Effector memory CD4-positive, alpha-beta T cell (primary cell): Measurements from ENCODE around the gene CTNND2.

ENCODE experiments used
- DNase-seq, 3 donors: peaks; one replicate each; pipeline ENCODE4 v3.0.0-alpha.2; 2020
- H3K27ac ChIP-seq: 2 replicates; pipeline ENCODE4 v1.7.0; 2013; ENCODE audit warnings: mild to moderate bottlenecking, low read length, moderate library complexity; ENCODE audit not compliant: insufficient read depth, poor library complexity, severe bottlenecking
- H3K27me3 ChIP-seq: replicated peaks from 2 replicates; pipeline ENCODE4 v1.7.0; 2013; ENCODE audit warnings: mild to moderate bottlenecking, low read length; ENCODE audit not compliant: insufficient read depth, control insufficient read depth, poor library complexity, severe bottlenecking
- H3K36me3 ChIP-seq: 2 replicates; pipeline ENCODE4 v1.7.0; 2013; ENCODE audit warnings: mild to moderate bottlenecking, low read length, moderate library complexity; ENCODE audit not compliant: control insufficient read depth, insufficient read depth
- H3K4me1 ChIP-seq: 2 replicates; pipeline ENCODE4 v1.7.0; 2013; ENCODE audit warnings: low read length, mild to moderate bottlenecking; ENCODE audit not compliant: control insufficient read depth, insufficient read depth, poor library complexity, severe bottlenecking
- H3K4me3 ChIP-seq: 2 replicates; pipeline ENCODE4 v1.7.0; 2013; ENCODE audit warnings: low read length, low read depth, mild to moderate bottlenecking; ENCODE audit not compliant: insufficient read depth, poor library complexity, severe bottlenecking
- H3K9me3 ChIP-seq: 2 replicates; pipeline ENCODE4 v1.7.0; 2013; ENCODE audit warnings: mild to moderate bottlenecking, low read length, moderate library complexity; ENCODE audit not compliant: control insufficient read depth

The CTNND2 gene

GRCh38 chr5:11148810-11149539 lies 755.3 kb downstream of the CTNND2 start:
- no peak for DNase-seq
- Histone ChIP-seq H3K27ac (no peak overlapping the region), H3K9me3 (no peaks in the 10 kb centered on the region), H3K36me3 (no peaks in the 10 kb centered on the region), H3K27me3 (no peaks in the 10 kb centered on the region), H3K4me3 (no peak overlapping the region), H3K4me1 (no peaks in the 10 kb centered on the region)

- H3K27ac ChIP-seq, result no peak overlapping the region
- DNase-seq, result no peak
- no peak overlapping the region for H3K4me3 ChIP-seq
- H3K9me3 ChIP-seq, result no peaks in the 10 kb centered on the region
- no peaks in the 10 kb centered on the region for H3K36me3 ChIP-seq
- H3K4me1 ChIP-seq, result no peaks in the 10 kb centered on the region
- no peaks in the 10 kb centered on the region for H3K27me3 ChIP-seq
Measured at GRCh38 chr5:11146171-11146570, 758.1 kb downstream of the CTNND2 start.

GRCh38 chr5:11143456-11144267 lies 760.6 kb downstream of the CTNND2 start:
- H3K27ac ChIP-seq, result no peak overlapping the region
- no peaks in the 10 kb centered on the region for H3K9me3 ChIP-seq
- H3K36me3 ChIP-seq, result no peaks in the 10 kb centered on the region
- no peaks in the 10 kb centered on the region for H3K27me3 ChIP-seq
- H3K4me3 ChIP-seq, result no peak overlapping the region
- DNase-seq, result no peak
- H3K4me1 ChIP-seq, result no peaks in the 10 kb centered on the region

- Histone ChIP-seq H3K4me1 (no peaks in the 10 kb centered on the region), H3K4me3 (no peak overlapping the region), H3K27me3 (no peaks in the 10 kb centered on the region), H3K9me3 (no peaks in the 10 kb centered on the region), H3K36me3 (no peaks in the 10 kb centered on the region), H3K27ac (no peak overlapping the region)
- DNase-seq, result no peak
Measured at GRCh38 chr5:11139217-11139865, 764.9 kb downstream of the CTNND2 start.

GRCh38 chr5:11130131-11130530 lies 774.1 kb downstream of the CTNND2 start:
- Histone ChIP-seq H3K4me1 (no peaks in the 10 kb centered on the region), H3K27ac (no peak overlapping the region), H3K36me3 (no peaks in the 10 kb centered on the region), H3K9me3 (no peaks in the 10 kb centered on the region), H3K4me3 (no peak overlapping the region), H3K27me3 (no peaks in the 10 kb centered on the region)
- DNase-seq, result no peak

GRCh38 chr5:11128021-11128420 lies 776.2 kb downstream of the CTNND2 start:
- Histone ChIP-seq H3K27ac (no peak overlapping the region), H3K4me1 (no peaks in the 10 kb centered on the region), H3K27me3 (no peaks in the 10 kb centered on the region), H3K36me3 (no peaks in the 10 kb centered on the region), H3K4me3 (no peak overlapping the region), H3K9me3 (no peaks in the 10 kb centered on the region)
- DNase-seq, result no peak

- Histone ChIP-seq H3K4me1 (no peaks in the 10 kb centered on the region), H3K27ac (no peak overlapping the region), H3K36me3 (no peaks in the 10 kb centered on the region), H3K27me3 (no peaks in the 10 kb centered on the region), H3K4me3 (no peak overlapping the region), H3K9me3 (no peaks in the 10 kb centered on the region)
- no peak for DNase-seq
Measured at GRCh38 chr5:11126844-11127243, 777.4 kb downstream of the CTNND2 start.

DNA sequence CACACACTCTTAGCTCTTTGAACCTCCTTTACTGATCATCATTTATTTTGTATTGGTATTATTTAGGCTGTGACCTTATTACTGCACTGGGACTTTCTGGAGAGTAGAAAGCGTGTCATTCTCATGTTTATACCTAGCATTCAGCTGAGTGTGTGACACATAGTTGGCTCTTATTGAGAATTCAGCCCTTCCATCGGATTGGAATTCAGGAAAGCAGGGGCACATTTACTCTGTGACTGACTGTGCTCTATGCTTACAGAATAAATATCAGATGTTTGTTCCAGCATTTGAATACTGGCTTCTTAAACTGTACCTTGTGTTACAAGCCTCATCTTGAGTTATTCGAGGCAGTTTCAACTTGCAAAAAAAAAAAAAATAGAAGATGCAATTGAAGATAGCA lies 782.4 kb downstream of the CTNND2 start:
- Histone ChIP-seq H3K36me3 (no peaks in the 10 kb centered on the region), H3K27me3 (no peaks in the 10 kb centered on the region), H3K9me3 (no peaks in the 10 kb centered on the region), H3K27ac (no peak overlapping the region), H3K4me3 (no peak overlapping the region), H3K4me1 (no peaks in the 10 kb centered on the region)
- DNase-seq, result no peak

DNA sequence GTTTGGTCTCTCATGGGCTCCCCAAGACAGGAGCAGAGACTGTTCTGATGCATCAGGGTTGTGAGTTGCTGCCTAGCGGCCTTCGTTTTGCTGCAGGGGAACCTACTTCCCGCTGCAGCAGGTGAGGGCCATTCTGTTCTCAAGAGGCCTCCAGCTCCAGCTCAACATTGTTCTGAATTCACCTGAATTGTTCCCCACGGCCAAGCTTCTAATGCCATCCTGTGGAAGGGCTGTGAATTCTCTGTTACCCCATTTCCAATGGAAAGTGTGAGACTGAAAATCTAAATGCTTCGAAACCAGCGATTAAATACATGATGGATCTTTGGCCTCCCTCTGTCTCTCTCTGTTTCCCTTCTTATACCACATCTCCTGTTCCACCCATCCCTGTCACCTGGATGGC lies 794.1 kb downstream of the CTNND2 start:
- Histone ChIP-seq H3K36me3 (no peaks in the 10 kb centered on the region), H3K27me3 (no peaks in the 10 kb centered on the region)
- DNase-seq, result no peak

GRCh38 chr5:11105696-11106095 lies 798.5 kb downstream of the CTNND2 start:
- Histone ChIP-seq H3K9me3 (no peaks in the 10 kb centered on the region), H3K4me3 (no peak overlapping the region), H3K36me3 (no peaks in the 10 kb centered on the region), H3K4me1 (no peaks in the 10 kb centered on the region), H3K27ac (no peak overlapping the region), H3K27me3 (no peaks in the 10 kb centered on the region)
- no peak for DNase-seq

More for the DNA sequence above, 794.1 kb downstream of the CTNND2 start:
- Histone ChIP-seq H3K27ac (no peak overlapping the region), H3K9me3 (no peaks in the 10 kb centered on the region), H3K4me1 (no peaks in the 10 kb centered on the region), H3K4me3 (no peak overlapping the region)
